Tibial nerve (tissue), 4 donors: ENCODE data around the gene WDR75. TPM values are rescaled to one million over a fixed set of nuclear protein-coding genes. Genes with fewer than 3 reads are reported as not detected.

Source experiments
- DNase-seq, 2 donors: peaks; one replicate each; pipeline ENCODE4 v3.0.0-alpha.2; 2019; ENCODE audit warnings: low spot score in 2 of 2
- H3K27ac ChIP-seq, 4 donors: fragments of 200-600 bp; sonication (generic) in 3 of 4; one replicate each; pipeline ENCODE4 v1.5.1; 2017 to 2019; ENCODE audit warnings: mild to moderate bottlenecking in 1 of 4
- H3K27me3 ChIP-seq, 2 donors: fragments of 200-600 bp; sonication (generic) in 1 of 2; one replicate each; pipeline versions ENCODE4 v1.5.1 to v1.6.0; 2017 to 2019
- H3K36me3 ChIP-seq, 3 donors: fragments of 200-600 bp; sonication (generic); one replicate each; pipeline ENCODE4 v1.5.1; 2018 to 2019
- H3K4me1 ChIP-seq, 4 donors: fragments of 200-600 bp; sonication (generic) in 3 of 4; one replicate each; pipeline ENCODE4 v1.5.1; 2017 to 2019
- H3K4me3 ChIP-seq, 4 donors: fragments of 200-600 bp; sonication (generic) in 3 of 4; one replicate each; pipeline ENCODE4 v1.5.1; 2017 to 2019; ENCODE audit warnings: mild to moderate bottlenecking in 1 of 4, moderate library complexity in 1 of 4
- H3K9me3 ChIP-seq, 4 donors: fragments of 200-600 bp; sonication (generic) in 3 of 4; one replicate each; pipeline ENCODE4 v1.5.1; 2017 to 2019
- EP300 ChIP-seq, 2 donors: sonication (generic); formaldehyde crosslinking; IDR thresholded peaks; one replicate each; pipeline ENCODE4 v1.6.1; 2017; ENCODE audit warnings: antibody characterized with exemption in 2 of 2, mild to moderate bottlenecking in 1 of 2
- POLR2A ChIP-seq, 2 donors: fragments of 450-650 bp; IDR thresholded peaks; one replicate each; pipeline ENCODE4 v1.6.1; 2017; ENCODE audit warnings: antibody characterized with exemption in 2 of 2, mild to moderate bottlenecking in 2 of 2, moderate library complexity in 2 of 2
- WGBS, 2 donors: methylation state at CpG; one replicate each; pipeline ENCODE4 v1.1.5; 2018; 5-methylcytosine and 5-hydroxymethylcytosine counted together
- total RNA-seq, 4 donors: library from RNA; depleted of rRNA; stranded (reverse); fragments of >200 nt; gene quantifications; one replicate each; pipeline ENCODE4 v1.1.0, GENCODE V29; 2016
- TF ChIP-seq, protein P1 (sequence below), 5 experiments: fragments of 200-600 bp in 3 of 5; fragments of 450-650 bp in 2 of 5; sonication (generic) in 3 of 5; IDR thresholded peaks; one replicate each; pipeline ENCODE4 v1.5.1; 2016 to 2019; ENCODE audit warnings: antibody characterized with exemption in 5 of 5, mild to moderate bottlenecking in 3 of 5, moderate library complexity in 2 of 5

WDR75 gene
- total RNA-seq, 4 donors from 2014 or later, result 24.1 to 46.0 (median 37.5) TPM

DNA sequence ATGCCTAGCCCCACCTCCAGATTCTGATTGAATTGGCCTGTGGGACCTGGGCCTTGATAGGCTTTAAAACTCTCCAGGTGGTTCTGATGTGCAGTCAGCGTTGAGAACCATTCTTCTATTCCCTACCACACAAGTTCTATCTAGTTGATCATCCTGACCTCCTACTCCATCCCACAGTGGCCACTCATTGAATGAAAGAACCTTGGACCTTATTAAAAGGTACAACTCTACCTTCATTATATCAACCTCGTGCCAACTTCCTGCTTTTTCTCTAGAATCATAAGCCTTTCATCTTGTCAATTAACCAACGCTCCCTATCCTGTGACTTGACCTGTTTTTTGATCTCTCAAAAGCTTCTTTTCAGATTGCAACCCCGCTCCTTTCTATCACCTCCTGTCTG, 83.5 kb downstream of the WDR75 start:
- 72 to 97% methylated on average over 4 of the region's 4 CpGs for WGBS, 2 donors
- TF ChIP-seq, protein P1, sequence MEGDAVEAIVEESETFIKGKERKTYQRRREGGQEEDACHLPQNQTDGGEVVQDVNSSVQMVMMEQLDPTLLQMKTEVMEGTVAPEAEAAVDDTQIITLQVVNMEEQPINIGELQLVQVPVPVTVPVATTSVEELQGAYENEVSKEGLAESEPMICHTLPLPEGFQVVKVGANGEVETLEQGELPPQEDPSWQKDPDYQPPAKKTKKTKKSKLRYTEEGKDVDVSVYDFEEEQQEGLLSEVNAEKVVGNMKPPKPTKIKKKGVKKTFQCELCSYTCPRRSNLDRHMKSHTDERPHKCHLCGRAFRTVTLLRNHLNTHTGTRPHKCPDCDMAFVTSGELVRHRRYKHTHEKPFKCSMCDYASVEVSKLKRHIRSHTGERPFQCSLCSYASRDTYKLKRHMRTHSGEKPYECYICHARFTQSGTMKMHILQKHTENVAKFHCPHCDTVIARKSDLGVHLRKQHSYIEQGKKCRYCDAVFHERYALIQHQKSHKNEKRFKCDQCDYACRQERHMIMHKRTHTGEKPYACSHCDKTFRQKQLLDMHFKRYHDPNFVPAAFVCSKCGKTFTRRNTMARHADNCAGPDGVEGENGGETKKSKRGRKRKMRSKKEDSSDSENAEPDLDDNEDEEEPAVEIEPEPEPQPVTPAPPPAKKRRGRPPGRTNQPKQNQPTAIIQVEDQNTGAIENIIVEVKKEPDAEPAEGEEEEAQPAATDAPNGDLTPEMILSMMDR (IDR thresholded peaks at IDR 0.05), result no peak
- TF ChIP-seq EP300 (IDR thresholded peaks at IDR 0.05) (no peak), POLR2A (IDR thresholded peaks at IDR 0.05) (no peak)
- peaks cover 0 to 33% (median 10%) of the 10 kb centered on the region in 4 donors for H3K4me1 ChIP-seq

More for the DNA sequence above, 83.5 kb downstream of the WDR75 start:
- DNase-seq, result no peak
- Histone ChIP-seq H3K36me3 (no peaks in the 10 kb centered on the region), H3K4me3 (no peak overlapping the region), H3K27ac (no peak overlapping the region), H3K9me3 (no peaks in the 10 kb centered on the region), H3K27me3 (no peaks in the 10 kb centered on the region)

Other genes with a start within 250 kb of the WDR75 start
- gene SLC40A1, start 139.3 kb downstream of the WDR75 start, total RNA-seq, result 10 to 100 TPM; 26.0 to 51.1 (median 36.0) TPM
- gene ASNSD1, start 220.0 kb downstream of the WDR75 start, total RNA-seq, result 10 to 100 TPM; 42.6 to 66.6 (median 53.4) TPM
- 10 to 100 TPM; 14.9 to 38.8 (median 27.8) TPM for gene ANKAR, start 233.2 kb downstream of the WDR75 start, total RNA-seq